ENCODE results near the gene BNIPL. TPM values are rescaled to one million over a fixed set of nuclear protein-coding genes. Genes with fewer than 3 reads are reported as not detected.
A peak's percentile ranks its signal among the peaks of the same experiment; 100 is the strongest.

Gene BNIPL
- total RNA-seq, 1 donor from 2014 or later, result 0.07 TPM

GRCh38 chr1:151056149-151056548 is 19.8 kb downstream of the BNIPL start:
- DNase-seq (ENCODE audit: low read depth, low spot score), result no peak

- DNase-seq (ENCODE audit: low read depth, low spot score), result no peak
Observed at GRCh38 chr1:151058692-151059091, 22.3 kb downstream of the BNIPL start.

- no peak for DNase-seq (ENCODE audit: low read depth, low spot score)
Observed at GRCh38 chr1:151059109-151060006, 23.0 kb downstream of the BNIPL start, which contains the start of gene CDC42SE1. Gene CDC42SE1 (minus strand): TSS chr1:151059622. CDS start chr1:151055730, 3,892 bp downstream.

- DNase-seq (ENCODE audit: low read depth, low spot score), result no peak
Observed at GRCh38 chr1:151060007-151060656, 23.7 kb downstream of the BNIPL start, which contains the start of gene MLLT11. Gene MLLT11 (plus strand): TSS chr1:151060397. CDS start chr1:151067225, 6,828 bp downstream.

GRCh38 chr1:151060657-151061421 is 24.5 kb downstream of the BNIPL start:
- no peak for DNase-seq (ENCODE audit: low read depth, low spot score)

GRCh38 chr1:151061704-151062103 is 25.3 kb downstream of the BNIPL start:
- DNase-seq (ENCODE audit: low read depth, low spot score), result no peak

GRCh38 chr1:151062741-151063371 is 26.5 kb downstream of the BNIPL start:
- no peak for DNase-seq (ENCODE audit: low read depth, low spot score)

- no peak for DNase-seq (ENCODE audit: low read depth, low spot score)
Observed at GRCh38 chr1:151065089-151065645, 28.8 kb downstream of the BNIPL start.

- DNase-seq (ENCODE audit: low read depth, low spot score), result no peak
Observed at GRCh38 chr1:151067185-151067584, 30.8 kb downstream of the BNIPL start.

- no peak for DNase-seq (ENCODE audit: low read depth, low spot score)
Observed at GRCh38 chr1:151069103-151069486, 32.7 kb downstream of the BNIPL start.

GRCh38 chr1:151070474-151071276 is 34.3 kb downstream of the BNIPL start, which contains the start of gene GABPB2:
Gene GABPB2 (plus strand): TSS chr1:151070761. CDS start chr1:151088190, 17,429 bp downstream.
- DNase-seq (ENCODE audit: low read depth, low spot score), result peak; percentile 91

- DNase-seq (ENCODE audit: low read depth, low spot score), result no peak
Observed at GRCh38 chr1:151072224-151072623, 35.8 kb downstream of the BNIPL start.

GRCh38 chr1:151085953-151086559 is 49.7 kb downstream of the BNIPL start:
- DNase-seq (ENCODE audit: low read depth, low spot score), result no peak

Other genes starting within 250 kb of the BNIPL start
- gene CTSK, start 228.3 kb upstream of the BNIPL start, total RNA-seq, result 20.5 and 194 TPM in 2 replicates
- gene ARNT, start 160.0 kb upstream of the BNIPL start, total RNA-seq, result 17.2 and 36.6 TPM in 2 replicates
- gene CTXND2, start 149.4 kb upstream of the BNIPL start, total RNA-seq, result not detected in 2 replicates
- gene SETDB1, start 110.2 kb upstream of the BNIPL start, total RNA-seq, result 36.7 and 41.7 TPM in 2 replicates
- gene CERS2, start 61.8 kb upstream of the BNIPL start, total RNA-seq, result 87.4 and 121 TPM in 2 replicates
- not detected in 2 replicates for gene ANXA9, start 54.3 kb upstream of the BNIPL start, total RNA-seq
- gene MINDY1, start 29.7 kb upstream of the BNIPL start, total RNA-seq, result 8.9 and 12.0 TPM in 2 replicates
- 4.1 and 7.7 TPM in 2 replicates for gene PRUNE1, start 28.1 kb upstream of the BNIPL start, total RNA-seq
- gene C1orf56, start 11.2 kb downstream of the BNIPL start, total RNA-seq, result 1.1 and 1.4 TPM in 2 replicates
- gene CDC42SE1, start 23.0 kb downstream of the BNIPL start, total RNA-seq, result 59.9 and 70.5 TPM in 2 replicates
- 4.3 and 4.9 TPM in 2 replicates for gene MLLT11, start 23.8 kb downstream of the BNIPL start, total RNA-seq
- gene GABPB2, start 34.2 kb downstream of the BNIPL start, total RNA-seq, result 6.4 and 9.8 TPM in 2 replicates
- 5.3 and 19.5 TPM in 2 replicates for gene SEMA6C, start 110.0 kb downstream of the BNIPL start, total RNA-seq
- gene TNFAIP8L2, start 120.1 kb downstream of the BNIPL start, total RNA-seq, result 0.13 and 0.35 TPM in 2 replicates
- gene LYSMD1, start 129.3 kb downstream of the BNIPL start, total RNA-seq, result 3.1 and 5.6 TPM in 2 replicates
- 30.2 and 37.2 TPM in 2 replicates for gene SCNM1, start 129.6 kb downstream of the BNIPL start, total RNA-seq
- gene TMOD4, start 139.4 kb downstream of the BNIPL start, total RNA-seq, result not detected in 2 replicates
- gene VPS72, start 153.6 kb downstream of the BNIPL start, total RNA-seq, result 63.3 and 65.7 TPM in 2 replicates
- 61.1 and 73.7 TPM in 2 replicates for gene PIP5K1A, start 162.0 kb downstream of the BNIPL start, total RNA-seq
- 263 and 288 TPM in 2 replicates for gene PSMD4, start 218.1 kb downstream of the BNIPL start, total RNA-seq
- 6.2 and 6.9 TPM in 2 replicates for gene ZNF687, start 245.7 kb downstream of the BNIPL start, total RNA-seq